Heart left ventricle (tissue), 16 donors: ENCODE measurements around the gene CALR. TPM values are rescaled to one million over a fixed set of nuclear protein-coding genes. Genes with fewer than 3 reads are reported as not detected.
A peak's percentile ranks its signal among the peaks of the same experiment; 100 is the strongest.
"Not testable (repeated sequence)": the region's sequence is repeated elsewhere in the genome, so short reads cannot be mapped to it uniquely, and the experiment has no call there.

Experiments
- ATAC-seq, 4 donors: fragments of 200-7000 bp; cut with Tn5 transposase; one replicate each; pipeline ENCODE4 v1.9.1; 2020 to 2022; ENCODE audit warnings: moderate library complexity in 4 of 4, mild to moderate bottlenecking in 3 of 4, moderate number of reproducible peaks in 1 of 4
- DNase-seq, 5 donors: peaks; one replicate each; pipeline ENCODE4 v3.0.0-alpha.2; 2020
- H3K27ac ChIP-seq, 12 donors: fragments of 200-600 bp; sonication (generic) in 4 of 12; one replicate each; pipeline versions ENCODE4 v1.5.0 to v1.8.0; 2016 to 2022; ENCODE audit warnings: mild to moderate bottlenecking in 2 of 12
- H3K27me3 ChIP-seq, 9 donors: fragments of 200-600 bp; sonication (generic) in 2 of 9; one replicate each; pipeline versions ENCODE4 v1.5.1 to v1.8.0; 2016 to 2022; ENCODE audit warnings: mild to moderate bottlenecking in 3 of 9
- H3K36me3 ChIP-seq, 9 donors: fragments of 200-600 bp; sonication (generic) in 2 of 9; one replicate each; pipeline versions ENCODE4 v1.5.0 to v1.8.0; 2018 to 2022; ENCODE audit warnings: mild to moderate bottlenecking in 2 of 9
- H3K4me1 ChIP-seq, 12 donors: fragments of 200-600 bp; sonication (generic) in 4 of 12; one replicate each; pipeline versions ENCODE4 v1.5.0 to v1.8.0; 2016 to 2022; ENCODE audit warnings: mild to moderate bottlenecking in 3 of 12
- H3K4me3 ChIP-seq, 12 donors: fragments of 200-600 bp; sonication (generic) in 4 of 12; one replicate each; pipeline versions ENCODE4 v1.5.0 to v1.8.0; 2017 to 2022; ENCODE audit warnings: mild to moderate bottlenecking in 9 of 12, moderate library complexity in 4 of 12
- H3K9me3 ChIP-seq, 12 donors: fragments of 200-600 bp; sonication (generic) in 4 of 12; one replicate each; pipeline versions ENCODE4 v1.5.0 to v1.8.0; 2016 to 2022; ENCODE audit warnings: mild to moderate bottlenecking in 1 of 12
- POLR2A ChIP-seq, 2 donors: fragments of 450-650 bp; IDR thresholded peaks; one replicate each; pipeline ENCODE4 v1.6.1; 2017; ENCODE audit warnings: antibody characterized with exemption in 2 of 2, mild to moderate bottlenecking in 2 of 2, moderate library complexity in 2 of 2
- WGBS, 4 donors: extraction: QIAGEN DNeasy Blood & Tissue Kit in 2 of 4; methylation state at CpG; one replicate each; pipeline versions ENCODE4 v1.1.5 to v1.1.7; 2013 to 2018; 5-methylcytosine and 5-hydroxymethylcytosine counted together
- intact Hi-C, 10 donors: fragments of 100-400 bp; cut with DNase I; formaldehyde crosslinking; loops; one replicate each; pipeline versions ENCODE4 v1.11.1 to v1.14.2; 2022
- polyA plus RNA-seq, 2 donors: library from polyadenylated mRNA; stranded (reverse); fragments of 200-250 nt; gene quantifications; one replicate each; pipeline ENCODE4 v1.2.3, GENCODE V29; 2013
- total RNA-seq, 9 donors: library from RNA; depleted of rRNA in 2 of 9; stranded (reverse); fragments of >200 nt in 2 of 9; fragmentation: NEBNext Ultra II Directional in 3 of 9; extraction: Animal tissue kit (Norgen Biotek cat#: 25700) in 3 of 9; gene quantifications; one replicate each; pipeline versions ENCODE4 v1.1.0 to v1.2.4, GENCODE V29; 2016 to 2023
- TF ChIP-seq, protein P1 (sequence below), 12 donors: fragments of 200-600 bp; sonication (generic) in 4 of 12; IDR thresholded peaks; one replicate each; pipeline versions ENCODE4 v1.5.0 to v1.8.0; 2018 to 2022; ENCODE audit warnings: antibody characterized with exemption in 12 of 12, mild to moderate bottlenecking in 5 of 12
- donor health status: ischemic (EF 13 %, LVEDD 7.1; RV severe dilation, severe dysfunction).
- donor health status: healthy with polysubstance abuse.
- donor health status: DM: no; HTN: yes; CAD: no.
- donor health status: DM: no; HTN: no; CAD: no.
- donor health status: ischemic (EF 25% LVEDD 6.9; RV normal size, moderate dysfunction).
- donor health status: ischemic (EF 25% LVEDD 5.7; RV mildly dilated, moderate dysfunction).
- donor health status: healthy.
- donor health status: DM: yes; HTN: yes; CAD: no.
- donor health status: ischemic (EF 35%, LVEDD 5.7; RV mildly dilated, moderate dysfunction).
- donor health status: nonischemic (EF 11% LVEDD 7.7; RV severe dilation, severe dysfunction).
- donor health status: DM: yes; HTN: yes; CAD: no.
- donor health status: PGD.
- donor health status: ischemic (EF 29% LVEDD 5.4; RV normal size, mild dysfunction).
- donor health status: nonischemic (EF 23%, LVEDD 6.1; RV moderate dilation, normal function).

CALR gene
- total and polyA plus RNA-seq, 11 donors = 227 to 816 (median 380) TPM

GRCh38 chr19:12954612-12954962 lies 16.2 kb downstream of the CALR start:
- TF ChIP-seq POLR2A (IDR thresholded peaks at IDR 0.05) = no peak
- intact Hi-C loops = loop anchor here in 1 of 10 donors (10.0 kb wide), 1 partner anchor 60 kb away; the partner anchor contains the start of gene GCDH
- Histone ChIP-seq H3K9me3 (no peaks in the 10 kb centered on the region), H3K27me3 (no peaks in the 10 kb centered on the region), H3K4me1 (peaks cover 0 to 56% (median 40%) of the 10 kb centered on the region in 12 donors), H3K27ac (peak overlapping the region in 3 of 12 donors; percentile 24 to 81 (median 60)), H3K36me3 (peaks cover 0 to 58% (median 49%) of the 10 kb centered on the region in 9 donors), H3K4me3 (no peak overlapping the region)
- 18 to 44% (median 26%) methylated on average over 1 of the region's 1 CpG for WGBS, 4 donors
- DNase-seq (no peak), ATAC-seq (no peak)

GRCh38 chr19:12955575-12955974 lies 17.2 kb downstream of the CALR start:
- H3K4me3 ChIP-seq = peak overlapping the region in 7 of 12 donors; percentile 72 to 97 (median 92)
- H3K9me3 ChIP-seq, DNase-seq, H3K27me3 ChIP-seq, ATAC-seq: not testable (repeated sequence)
- peaks cover 0 to 48% (median 39%) of the 10 kb centered on the region in 9 donors for H3K36me3 ChIP-seq
- peak overlapping the region in 3 of 12 donors; percentile 91 to 95 (median 94) for H3K27ac ChIP-seq
- intact Hi-C loops = loop anchor here in 1 of 10 donors (10.0 kb wide), 1 partner anchor 61 kb away; the partner anchor contains the start of gene GCDH
- WGBS, 4 donors = 90 to 91% (median 90%) methylated on average over 9 of the region's 9 CpGs
- peaks cover 0 to 56% (median 40%) of the 10 kb centered on the region in 12 donors for H3K4me1 ChIP-seq

- DNase-seq = peak in 1 of 5 donors; percentile 19
- H3K27ac ChIP-seq = peak overlapping the region in 8 of 12 donors; percentile 87 to 95 (median 92)
- no peaks in the 10 kb centered on the region for H3K9me3 ChIP-seq
- H3K27me3 ChIP-seq = no peaks in the 10 kb centered on the region
- H3K36me3 ChIP-seq = peaks cover 0 to 44% (median 35%) of the 10 kb centered on the region in 9 donors
- WGBS, 4 donors = 53 to 56% (median 55%) methylated on average over 12 of the region's 12 CpGs
- intact Hi-C loops = loop anchor here in 1 of 10 donors (10.0 kb wide), 1 partner anchor 61 kb away; the partner anchor contains the start of gene GCDH
- ATAC-seq = no peak
- H3K4me1 ChIP-seq = peaks cover 0 to 56% (median 40%) of the 10 kb centered on the region in 12 donors
- peak overlapping the region; percentile 72 to 97 (median 90) for H3K4me3 ChIP-seq
- TF ChIP-seq, protein P1, sequence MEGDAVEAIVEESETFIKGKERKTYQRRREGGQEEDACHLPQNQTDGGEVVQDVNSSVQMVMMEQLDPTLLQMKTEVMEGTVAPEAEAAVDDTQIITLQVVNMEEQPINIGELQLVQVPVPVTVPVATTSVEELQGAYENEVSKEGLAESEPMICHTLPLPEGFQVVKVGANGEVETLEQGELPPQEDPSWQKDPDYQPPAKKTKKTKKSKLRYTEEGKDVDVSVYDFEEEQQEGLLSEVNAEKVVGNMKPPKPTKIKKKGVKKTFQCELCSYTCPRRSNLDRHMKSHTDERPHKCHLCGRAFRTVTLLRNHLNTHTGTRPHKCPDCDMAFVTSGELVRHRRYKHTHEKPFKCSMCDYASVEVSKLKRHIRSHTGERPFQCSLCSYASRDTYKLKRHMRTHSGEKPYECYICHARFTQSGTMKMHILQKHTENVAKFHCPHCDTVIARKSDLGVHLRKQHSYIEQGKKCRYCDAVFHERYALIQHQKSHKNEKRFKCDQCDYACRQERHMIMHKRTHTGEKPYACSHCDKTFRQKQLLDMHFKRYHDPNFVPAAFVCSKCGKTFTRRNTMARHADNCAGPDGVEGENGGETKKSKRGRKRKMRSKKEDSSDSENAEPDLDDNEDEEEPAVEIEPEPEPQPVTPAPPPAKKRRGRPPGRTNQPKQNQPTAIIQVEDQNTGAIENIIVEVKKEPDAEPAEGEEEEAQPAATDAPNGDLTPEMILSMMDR (IDR thresholded peaks at IDR 0.05) = no peak
- no peak for TF ChIP-seq POLR2A (IDR thresholded peaks at IDR 0.05)
Measured at GRCh38 chr19:12955996-12956395, 17.6 kb downstream of the CALR start.

GRCh38 chr19:12956446-12957388 lies 18.3 kb downstream of the CALR start, which contains the start of gene GADD45GIP1:
Gene GADD45GIP1, minus strand, starts transcription at chr19:12957223. Its CDS starts 11 bp downstream, at chr19:12957212.
- H3K36me3 ChIP-seq = peaks cover 0 to 37% (median 28%) of the 10 kb centered on the region in 9 donors
- ATAC-seq (peak; percentile 79 to 94 (median 90)), DNase-seq (peak; percentile 73 to 92 (median 82))
- peak in 1 of 2 donors; percentile 35 for TF ChIP-seq POLR2A (IDR thresholded peaks at IDR 0.05)
- TF ChIP-seq, protein P1 (IDR thresholded peaks at IDR 0.05) = no peak
- 4 to 5% (median 4%) methylated on average over 65 to 84 of the region's 84 CpGs for WGBS, 4 donors
- H3K9me3 ChIP-seq = no peaks in the 10 kb centered on the region
- H3K27me3 ChIP-seq = no peaks in the 10 kb centered on the region
- H3K27ac ChIP-seq = peak within 1 kb of the TSS; percentile 83 to 95 (median 92)
- peak within 1 kb of the TSS; percentile 72 to 97 (median 90) for H3K4me3 ChIP-seq
- H3K4me1 ChIP-seq = peaks cover 0 to 54% (median 40%) of the 10 kb centered on the region in 12 donors
- intact Hi-C loops = loop anchor here in 1 of 10 donors (10.0 kb wide), 1 partner anchor 62 kb away; the partner anchor contains the start of gene GCDH
